WTC11 (cell line): ENCODE measurements around the gene UBL4B. TPM values are rescaled to one million over a fixed set of nuclear protein-coding genes. Genes with fewer than 3 reads are reported as not detected.

Experiments used
- ATAC-seq: fragments of 200-7000 bp; cut with Tn5 transposase; 2 replicates; pipeline ENCODE4 v1.10.0; 2021; ENCODE audit warnings: mild to moderate bottlenecking, moderate library complexity
- CTCF ChIA-PET: fragments of 300-600 bp; sonication (Branson Sonifier 250); formaldehyde crosslinking; loops from one replicate; lab custom pipeline; 2021; ENCODE audit warnings: antibody characterized with exemption; lab: Charles Lee
- POLR2A ChIA-PET: fragments of 350-600 bp; sonication (Branson Sonifier 250); formaldehyde crosslinking; loops from one replicate; lab custom pipeline; 2021; ENCODE audit warnings: antibody characterized with exemption; lab: Charles Lee
- DNase-seq: peaks from one replicate; pipeline ENCODE4 v3.0.0; 2021; ENCODE audit warnings: low spot score
- H3K27ac Mint-ChIP-seq: 2 replicates; pipeline ENCODE4 v1.8.0; 2021; ENCODE audit warnings: mixed read lengths
- H3K27me3 Mint-ChIP-seq: 2 replicates; pipeline ENCODE4 v1.8.0; 2021; ENCODE audit warnings: low read depth, mild to moderate bottlenecking, moderate library complexity, mixed read lengths
- H3K36me3 Mint-ChIP-seq: 2 replicates; pipeline ENCODE4 v1.8.0; 2021; ENCODE audit warnings: mixed read lengths
- H3K4me1 Mint-ChIP-seq: 2 replicates; pipeline ENCODE4 v1.8.0; 2022; ENCODE audit warnings: mixed read lengths
- H3K4me3 Mint-ChIP-seq: 2 replicates; pipeline ENCODE4 v1.8.0; 2021; ENCODE audit warnings: mild to moderate bottlenecking, moderate library complexity, mixed read lengths
- H3K9me3 Mint-ChIP-seq: 2 replicates; pipeline ENCODE4 v1.8.0; 2021; ENCODE audit warnings: mixed read lengths
- CREB1 ChIP-seq: sonication (generic); formaldehyde crosslinking; IDR thresholded peaks from 2 replicates; pipeline ENCODE4 v1.8.0; 2023; ENCODE audit warnings: mild to moderate bottlenecking, missing genetic modification reagents
- EMX1 ChIP-seq: fragments of 250-450 bp; sonication (Bioruptor Pico); IDR thresholded peaks from 2 replicates; pipeline ENCODE4 v1.8.0; 2021; ENCODE audit warnings: mild to moderate bottlenecking
- OVOL2 ChIP-seq: fragments of 250-450 bp; sonication (Bioruptor Pico); IDR thresholded peaks from 2 replicates; pipeline ENCODE4 v1.9.0; 2021; ENCODE audit warnings: mild to moderate bottlenecking, borderline replicate concordance
- PRDM15 ChIP-seq: sonication (generic); formaldehyde crosslinking; IDR thresholded peaks from 2 replicates; pipeline ENCODE4 v1.8.0; 2022; ENCODE audit warnings: missing genetic modification reagents
- SMAD4 ChIP-seq: sonication (generic); formaldehyde crosslinking; IDR thresholded peaks from 2 replicates; pipeline ENCODE4 v1.8.0; 2022; ENCODE audit warnings: mild to moderate bottlenecking, missing genetic modification reagents
- SOX15 ChIP-seq: fragments of 250-450 bp; sonication (Bioruptor Pico); IDR thresholded peaks from 2 replicates; pipeline ENCODE4 v1.9.0; 2021; ENCODE audit warnings: mild to moderate bottlenecking
- SP1 ChIP-seq: sonication (generic); formaldehyde crosslinking; conservative IDR thresholded peaks from 2 replicates; pipeline ENCODE4 v1.8.1; 2022; ENCODE audit warnings: missing genetic modification reagents
- TP53 ChIP-seq: sonication (generic); formaldehyde crosslinking; IDR thresholded peaks from 2 replicates; pipeline ENCODE4 v1.8.1; 2023; ENCODE audit warnings: mild to moderate bottlenecking, missing genetic modification reagents
- ZBTB21 ChIP-seq: sonication (generic); formaldehyde crosslinking; IDR thresholded peaks from 2 replicates; pipeline ENCODE4 v1.8.1; 2023; ENCODE audit warnings: mild to moderate bottlenecking, missing genetic modification reagents, borderline replicate concordance
- ZNF138 ChIP-seq: sonication (generic); formaldehyde crosslinking; conservative IDR thresholded peaks from 2 replicates; pipeline ENCODE4 v1.8.1; 2022; ENCODE audit warnings: mild to moderate bottlenecking, moderate library complexity, missing genetic modification reagents
- ZNF232 ChIP-seq: sonication (generic); formaldehyde crosslinking; IDR thresholded peaks from 2 replicates; pipeline ENCODE4 v1.8.0; 2022; ENCODE audit warnings: mild to moderate bottlenecking, missing genetic modification reagents
- ZNF416 ChIP-seq: fragments of 250-450 bp; sonication (Bioruptor Pico); IDR thresholded peaks from 2 replicates; pipeline ENCODE4 v1.9.0; 2021; ENCODE audit warnings: mild to moderate bottlenecking, inconsistent platforms
- ZNF671 ChIP-seq: fragments of 250-450 bp; sonication (Bioruptor Pico); IDR thresholded peaks from 2 replicates; pipeline ENCODE4 v1.8.0; 2021; ENCODE audit warnings: mild to moderate bottlenecking
- total RNA-seq: library from RNA; stranded (reverse); gene quantifications from 3 replicates; pipeline ENCODE4 v1.2.3, GENCODE V29; 2021
- TF ChIP-seq, protein P1 (sequence below): sonication (generic); formaldehyde crosslinking; IDR thresholded peaks from 2 replicates; pipeline ENCODE4 v1.8.1; 2022; ENCODE audit warnings: low read depth, missing genetic modification reagents, borderline replicate concordance
- TF ChIP-seq, protein P2 (sequence below): fragments of 250-450 bp; sonication (Bioruptor Pico); IDR thresholded peaks from 2 replicates; pipeline ENCODE4 v1.8.0; 2021; ENCODE audit warnings: mild to moderate bottlenecking
- TF ChIP-seq, protein P3 (sequence below): sonication (generic); formaldehyde crosslinking; IDR thresholded peaks from 2 replicates; pipeline ENCODE4 v1.8.1; 2022; ENCODE audit warnings: missing genetic modification reagents, borderline replicate concordance
- TF ChIP-seq, protein P4 (sequence below): sonication (generic); formaldehyde crosslinking; IDR thresholded peaks from 2 replicates; pipeline ENCODE4 v1.8.0; 2022; ENCODE audit warnings: mild to moderate bottlenecking, missing genetic modification reagents
- TF ChIP-seq, protein P5 (sequence below): sonication (generic); formaldehyde crosslinking; IDR thresholded peaks from 2 replicates; pipeline ENCODE4 v1.8.0; 2023; ENCODE audit warnings: missing genetic modification reagents, mild to moderate bottlenecking, borderline replicate concordance
- TF ChIP-seq, protein P6 (sequence below): sonication (generic); formaldehyde crosslinking; IDR thresholded peaks from 2 replicates; pipeline ENCODE4 v1.8.1; 2023; ENCODE audit warnings: mild to moderate bottlenecking, missing genetic modification reagents, moderate library complexity

UBL4B gene
- total RNA-seq, 1 experiment from 2014 or later, result 0.11 TPM

DNA sequence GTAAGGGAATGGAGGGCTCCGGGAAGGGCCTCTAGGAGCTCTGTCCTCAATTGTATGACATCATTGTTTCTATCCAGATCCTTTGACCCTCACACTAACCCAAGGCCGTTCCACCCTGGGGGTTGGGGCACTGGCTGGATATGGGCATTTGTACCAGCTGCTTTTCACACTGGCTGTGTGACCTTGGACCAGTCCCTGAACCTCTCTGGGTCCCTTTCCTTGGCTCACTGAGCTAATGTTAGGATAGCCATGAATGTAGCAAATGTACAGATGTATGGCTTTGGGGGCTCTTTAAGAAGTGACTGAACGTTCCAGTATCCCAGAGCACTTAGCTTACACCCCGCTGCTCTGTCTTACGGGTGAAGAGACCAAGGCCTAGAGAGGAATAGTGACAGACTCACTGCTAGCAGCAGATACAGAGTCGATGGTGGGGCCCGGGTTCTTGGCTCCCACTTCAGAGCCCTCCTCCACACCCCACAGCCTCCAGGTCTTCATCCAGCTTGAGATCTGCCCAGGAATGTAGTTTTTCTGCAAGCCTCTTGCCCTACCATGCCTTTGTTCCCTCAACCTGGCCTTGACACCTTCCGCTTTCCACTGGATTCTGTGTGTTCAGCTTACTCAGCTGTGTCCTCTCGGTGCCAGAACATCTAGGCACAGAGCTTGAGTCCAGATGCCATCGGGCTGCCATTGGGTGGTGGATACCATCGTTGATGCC, 14.6 kb upstream of the UBL4B start:
- no peaks in the 10 kb centered on the region for H3K36me3 Mint-ChIP-seq
- no peak overlapping the region for H3K27ac Mint-ChIP-seq
- ATAC-seq (no peak), DNase-seq (no peak)
- no peak overlapping the region for H3K4me3 Mint-ChIP-seq
- no peaks in the 10 kb centered on the region for H3K9me3 Mint-ChIP-seq
- ChIA-PET CTCF (interaction anchor here (0.8 to 11.3 kb wide), 6 partner anchors 7 to 363 kb away, joined by 3 to 291 read pairs (median 12); no protein-coding TSS in a partner anchor), POLR2A (no interaction called here)
- TF ChIP-seq, protein P1, sequence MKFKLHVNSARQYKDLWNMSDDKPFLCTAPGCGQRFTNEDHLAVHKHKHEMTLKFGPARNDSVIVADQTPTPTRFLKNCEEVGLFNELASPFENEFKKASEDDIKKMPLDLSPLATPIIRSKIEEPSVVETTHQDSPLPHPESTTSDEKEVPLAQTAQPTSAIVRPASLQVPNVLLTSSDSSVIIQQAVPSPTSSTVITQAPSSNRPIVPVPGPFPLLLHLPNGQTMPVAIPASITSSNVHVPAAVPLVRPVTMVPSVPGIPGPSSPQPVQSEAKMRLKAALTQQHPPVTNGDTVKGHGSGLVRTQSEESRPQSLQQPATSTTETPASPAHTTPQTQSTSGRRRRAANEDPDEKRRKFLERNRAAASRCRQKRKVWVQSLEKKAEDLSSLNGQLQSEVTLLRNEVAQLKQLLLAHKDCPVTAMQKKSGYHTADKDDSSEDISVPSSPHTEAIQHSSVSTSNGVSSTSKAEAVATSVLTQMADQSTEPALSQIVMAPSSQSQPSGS (CRISPR knock-in tag), result no peak
- no peak for TF ChIP-seq SP1 (CRISPR knock-in tag)
- TF ChIP-seq OVOL2 (CRISPR knock-in tag), result no peak
- TF ChIP-seq, protein P2, sequence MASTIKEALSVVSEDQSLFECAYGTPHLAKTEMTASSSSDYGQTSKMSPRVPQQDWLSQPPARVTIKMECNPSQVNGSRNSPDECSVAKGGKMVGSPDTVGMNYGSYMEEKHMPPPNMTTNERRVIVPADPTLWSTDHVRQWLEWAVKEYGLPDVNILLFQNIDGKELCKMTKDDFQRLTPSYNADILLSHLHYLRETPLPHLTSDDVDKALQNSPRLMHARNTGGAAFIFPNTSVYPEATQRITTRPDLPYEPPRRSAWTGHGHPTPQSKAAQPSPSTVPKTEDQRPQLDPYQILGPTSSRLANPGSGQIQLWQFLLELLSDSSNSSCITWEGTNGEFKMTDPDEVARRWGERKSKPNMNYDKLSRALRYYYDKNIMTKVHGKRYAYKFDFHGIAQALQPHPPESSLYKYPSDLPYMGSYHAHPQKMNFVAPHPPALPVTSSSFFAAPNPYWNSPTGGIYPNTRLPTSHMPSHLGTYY (CRISPR knock-in tag), result no peak
- no peak for TF ChIP-seq ZBTB21 (CRISPR knock-in tag)
- TF ChIP-seq, protein P3, sequence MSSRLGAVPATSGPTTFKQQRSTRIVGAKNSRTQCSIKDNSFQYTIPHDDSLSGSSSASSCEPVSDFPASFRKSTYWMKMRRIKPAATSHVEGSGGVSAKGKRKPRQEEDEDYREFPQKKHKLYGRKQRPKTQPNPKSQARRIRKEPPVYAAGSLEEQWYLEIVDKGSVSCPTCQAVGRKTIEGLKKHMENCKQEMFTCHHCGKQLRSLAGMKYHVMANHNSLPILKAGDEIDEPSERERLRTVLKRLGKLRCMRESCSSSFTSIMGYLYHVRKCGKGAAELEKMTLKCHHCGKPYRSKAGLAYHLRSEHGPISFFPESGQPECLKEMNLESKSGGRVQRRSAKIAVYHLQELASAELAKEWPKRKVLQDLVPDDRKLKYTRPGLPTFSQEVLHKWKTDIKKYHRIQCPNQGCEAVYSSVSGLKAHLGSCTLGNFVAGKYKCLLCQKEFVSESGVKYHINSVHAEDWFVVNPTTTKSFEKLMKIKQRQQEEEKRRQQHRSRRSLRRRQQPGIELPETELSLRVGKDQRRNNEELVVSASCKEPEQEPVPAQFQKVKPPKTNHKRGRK (CRISPR knock-in tag), result no peak
- no peak for TF ChIP-seq ZNF138 (CRISPR knock-in tag)
- TF ChIP-seq SOX15, result no peak
- no peak for TF ChIP-seq CREB1 (CRISPR knock-in tag)
- TF ChIP-seq EMX1 (CRISPR knock-in tag), result no peak
- TF ChIP-seq SMAD4 (CRISPR knock-in tag), result no peak
- TF ChIP-seq, protein P4, sequence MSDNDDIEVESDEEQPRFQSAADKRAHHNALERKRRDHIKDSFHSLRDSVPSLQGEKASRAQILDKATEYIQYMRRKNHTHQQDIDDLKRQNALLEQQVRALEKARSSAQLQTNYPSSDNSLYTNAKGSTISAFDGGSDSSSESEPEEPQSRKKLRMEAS, result no peak
- no peak for TF ChIP-seq ZNF671 (CRISPR knock-in tag)
- peaks cover 4% of the 10 kb centered on the region for H3K27me3 Mint-ChIP-seq
- no peaks in the 10 kb centered on the region for H3K4me1 Mint-ChIP-seq

DNA sequence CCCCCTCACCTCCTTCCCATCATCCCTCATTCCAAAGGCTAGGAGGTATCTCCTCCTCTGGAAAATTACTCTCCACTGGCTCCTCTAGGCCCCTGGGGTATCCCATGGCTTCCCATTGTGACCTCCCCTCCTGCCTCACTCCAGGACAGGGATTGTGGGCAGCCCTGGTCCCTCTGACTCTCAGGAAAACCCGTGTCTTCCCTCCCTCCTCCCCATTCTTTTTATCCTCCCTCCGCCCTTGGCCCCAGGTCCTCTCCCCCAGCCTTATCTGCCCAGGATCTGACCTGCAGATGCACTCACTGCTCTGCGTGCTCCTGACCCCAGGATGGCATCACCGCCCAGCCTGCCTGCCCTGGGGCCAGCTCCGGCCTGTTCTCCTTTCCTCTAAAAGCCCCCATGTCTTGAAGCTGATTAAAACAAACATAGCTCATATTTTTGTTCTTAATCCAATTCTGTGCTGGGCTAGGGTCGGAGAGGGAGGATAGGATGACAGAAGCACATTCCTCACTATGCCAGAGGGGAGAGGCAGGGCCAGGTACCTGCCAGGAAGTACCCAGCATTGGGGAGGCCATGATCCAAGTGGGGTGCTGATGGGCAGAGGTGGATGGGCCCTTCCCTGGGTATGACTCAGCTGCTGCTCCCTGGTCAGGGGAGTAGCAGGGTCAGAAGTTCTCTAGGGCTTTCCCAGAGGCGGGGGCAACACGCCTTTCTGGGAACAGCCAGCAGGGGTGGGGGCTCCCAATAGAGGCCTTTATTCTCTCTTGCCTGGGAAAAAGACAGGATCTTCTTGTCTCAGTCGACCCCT, 13.8 kb upstream of the UBL4B start:
- POLR2A ChIA-PET, result interaction anchor here (0.7 kb wide), 1 partner anchor 34 kb away, joined by 3 read pairs; no protein-coding TSS in a partner anchor
- Mint-ChIP-seq H3K9me3 (no peaks in the 10 kb centered on the region), H3K27ac (no peak overlapping the region), H3K27me3 (peaks cover 4% of the 10 kb centered on the region), H3K4me1 (no peaks in the 10 kb centered on the region), H3K36me3 (no peaks in the 10 kb centered on the region), H3K4me3 (no peak overlapping the region)
- CTCF ChIA-PET, result interaction anchor here (0.8 to 11.3 kb wide), 6 partner anchors 7 to 68 kb away, joined by 3 to 291 read pairs (median 15); no protein-coding TSS in a partner anchor
- DNase-seq (no peak), ATAC-seq (no peak)
- TF ChIP-seq, protein P5, sequence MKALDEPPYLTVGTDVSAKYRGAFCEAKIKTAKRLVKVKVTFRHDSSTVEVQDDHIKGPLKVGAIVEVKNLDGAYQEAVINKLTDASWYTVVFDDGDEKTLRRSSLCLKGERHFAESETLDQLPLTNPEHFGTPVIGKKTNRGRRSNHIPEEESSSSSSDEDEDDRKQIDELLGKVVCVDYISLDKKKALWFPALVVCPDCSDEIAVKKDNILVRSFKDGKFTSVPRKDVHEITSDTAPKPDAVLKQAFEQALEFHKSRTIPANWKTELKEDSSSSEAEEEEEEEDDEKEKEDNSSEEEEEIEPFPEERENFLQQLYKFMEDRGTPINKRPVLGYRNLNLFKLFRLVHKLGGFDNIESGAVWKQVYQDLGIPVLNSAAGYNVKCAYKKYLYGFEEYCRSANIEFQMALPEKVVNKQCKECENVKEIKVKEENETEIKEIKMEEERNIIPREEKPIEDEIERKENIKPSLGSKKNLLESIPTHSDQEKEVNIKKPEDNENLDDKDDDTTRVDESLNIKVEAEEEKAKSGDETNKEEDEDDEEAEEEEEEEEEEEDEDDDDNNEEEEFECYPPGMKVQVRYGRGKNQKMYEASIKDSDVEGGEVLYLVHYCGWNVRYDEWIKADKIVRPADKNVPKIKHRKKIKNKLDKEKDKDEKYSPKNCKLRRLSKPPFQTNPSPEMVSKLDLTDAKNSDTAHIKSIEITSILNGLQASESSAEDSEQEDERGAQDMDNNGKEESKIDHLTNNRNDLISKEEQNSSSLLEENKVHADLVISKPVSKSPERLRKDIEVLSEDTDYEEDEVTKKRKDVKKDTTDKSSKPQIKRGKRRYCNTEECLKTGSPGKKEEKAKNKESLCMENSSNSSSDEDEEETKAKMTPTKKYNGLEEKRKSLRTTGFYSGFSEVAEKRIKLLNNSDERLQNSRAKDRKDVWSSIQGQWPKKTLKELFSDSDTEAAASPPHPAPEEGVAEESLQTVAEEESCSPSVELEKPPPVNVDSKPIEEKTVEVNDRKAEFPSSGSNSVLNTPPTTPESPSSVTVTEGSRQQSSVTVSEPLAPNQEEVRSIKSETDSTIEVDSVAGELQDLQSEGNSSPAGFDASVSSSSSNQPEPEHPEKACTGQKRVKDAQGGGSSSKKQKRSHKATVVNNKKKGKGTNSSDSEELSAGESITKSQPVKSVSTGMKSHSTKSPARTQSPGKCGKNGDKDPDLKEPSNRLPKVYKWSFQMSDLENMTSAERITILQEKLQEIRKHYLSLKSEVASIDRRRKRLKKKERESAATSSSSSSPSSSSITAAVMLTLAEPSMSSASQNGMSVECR, result no peak
- no peak for TF ChIP-seq TP53 (CRISPR knock-in tag)
- TF ChIP-seq ZNF232, result no peak
- TF ChIP-seq ZNF416 (CRISPR knock-in tag), result no peak
- TF ChIP-seq, protein P6, sequence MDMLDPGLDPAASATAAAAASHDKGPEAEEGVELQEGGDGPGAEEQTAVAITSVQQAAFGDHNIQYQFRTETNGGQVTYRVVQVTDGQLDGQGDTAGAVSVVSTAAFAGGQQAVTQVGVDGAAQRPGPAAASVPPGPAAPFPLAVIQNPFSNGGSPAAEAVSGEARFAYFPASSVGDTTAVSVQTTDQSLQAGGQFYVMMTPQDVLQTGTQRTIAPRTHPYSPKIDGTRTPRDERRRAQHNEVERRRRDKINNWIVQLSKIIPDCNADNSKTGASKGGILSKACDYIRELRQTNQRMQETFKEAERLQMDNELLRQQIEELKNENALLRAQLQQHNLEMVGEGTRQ, result no peak
- TF ChIP-seq PRDM15 (CRISPR knock-in tag), result 0 out of 2 replicates have a peak, but pooled peaks have one; percentile 17
